ENCODE measurements around the gene ZNF554. TPM values are rescaled to one million over a fixed set of nuclear protein-coding genes. Genes with fewer than 3 reads are reported as not detected.
"Not testable (repeated sequence)": the region's sequence is repeated elsewhere in the genome, so short reads cannot be mapped to it uniquely, and the experiment has no call there.

Gene ZNF554
- total RNA-seq, 2 experiments from 2014 or later = 0.83 to 1.5 TPM

DNA sequence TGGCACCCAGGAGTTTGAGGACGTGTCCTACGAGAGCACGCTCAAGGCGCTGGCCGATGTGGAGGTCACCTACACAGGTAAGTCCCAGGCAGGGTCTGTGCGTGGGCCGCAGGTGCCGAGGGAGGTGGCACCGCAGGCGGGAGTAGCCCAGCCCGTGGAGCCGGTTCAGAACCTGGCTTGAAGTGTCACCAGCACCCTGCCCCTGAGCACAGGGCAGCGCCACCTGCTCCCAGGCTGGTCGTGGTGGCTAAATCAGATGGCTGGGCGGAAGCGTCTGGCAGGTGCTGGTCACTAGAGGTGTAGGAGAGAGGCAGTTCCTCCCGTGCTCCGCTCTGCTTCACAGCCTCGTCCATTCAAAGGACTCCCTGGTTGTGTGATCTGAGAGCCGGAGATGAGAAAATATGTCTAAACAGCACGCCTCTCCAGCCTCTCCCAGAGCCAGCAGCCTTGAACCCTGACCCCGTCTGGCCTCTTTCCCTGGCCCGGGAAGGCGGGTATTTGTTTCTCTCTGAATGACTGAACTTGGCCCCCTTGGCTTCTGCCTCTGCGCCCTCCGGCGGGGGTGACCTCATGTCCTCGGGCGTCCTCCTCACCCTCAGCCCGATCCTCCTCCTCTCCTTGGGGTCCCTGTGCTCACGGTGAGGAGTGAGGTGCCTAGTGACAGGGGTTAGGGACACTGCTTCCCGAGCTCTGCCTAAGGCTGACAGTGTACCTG, 29.0 kb upstream of the ZNF554 start:
- Mint-ChIP-seq H3K4me1 (ENCODE audit: low read depth) (peaks cover 25% of the 10 kb centered on the region), H3K27me3 (no peaks in the 10 kb centered on the region), H3K9me3 (no peaks in the 10 kb centered on the region), H3K36me3 (ENCODE audit: low read depth) (peaks cover 53% of the 10 kb centered on the region), H3K4me3 (no peak overlapping the region), H3K27ac (no peak overlapping the region)
- TF ChIP-seq, protein P1, sequence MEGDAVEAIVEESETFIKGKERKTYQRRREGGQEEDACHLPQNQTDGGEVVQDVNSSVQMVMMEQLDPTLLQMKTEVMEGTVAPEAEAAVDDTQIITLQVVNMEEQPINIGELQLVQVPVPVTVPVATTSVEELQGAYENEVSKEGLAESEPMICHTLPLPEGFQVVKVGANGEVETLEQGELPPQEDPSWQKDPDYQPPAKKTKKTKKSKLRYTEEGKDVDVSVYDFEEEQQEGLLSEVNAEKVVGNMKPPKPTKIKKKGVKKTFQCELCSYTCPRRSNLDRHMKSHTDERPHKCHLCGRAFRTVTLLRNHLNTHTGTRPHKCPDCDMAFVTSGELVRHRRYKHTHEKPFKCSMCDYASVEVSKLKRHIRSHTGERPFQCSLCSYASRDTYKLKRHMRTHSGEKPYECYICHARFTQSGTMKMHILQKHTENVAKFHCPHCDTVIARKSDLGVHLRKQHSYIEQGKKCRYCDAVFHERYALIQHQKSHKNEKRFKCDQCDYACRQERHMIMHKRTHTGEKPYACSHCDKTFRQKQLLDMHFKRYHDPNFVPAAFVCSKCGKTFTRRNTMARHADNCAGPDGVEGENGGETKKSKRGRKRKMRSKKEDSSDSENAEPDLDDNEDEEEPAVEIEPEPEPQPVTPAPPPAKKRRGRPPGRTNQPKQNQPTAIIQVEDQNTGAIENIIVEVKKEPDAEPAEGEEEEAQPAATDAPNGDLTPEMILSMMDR (IDR thresholded peaks at IDR 0.05) = no peak
- DNase-seq (no peak), ATAC-seq (no peak)
- ChIA-PET CTCF (no interaction called here), POLR2A (no interaction called here)
- intact Hi-C loops (cut with micrococcal nuclease) = no loop called here

DNA sequence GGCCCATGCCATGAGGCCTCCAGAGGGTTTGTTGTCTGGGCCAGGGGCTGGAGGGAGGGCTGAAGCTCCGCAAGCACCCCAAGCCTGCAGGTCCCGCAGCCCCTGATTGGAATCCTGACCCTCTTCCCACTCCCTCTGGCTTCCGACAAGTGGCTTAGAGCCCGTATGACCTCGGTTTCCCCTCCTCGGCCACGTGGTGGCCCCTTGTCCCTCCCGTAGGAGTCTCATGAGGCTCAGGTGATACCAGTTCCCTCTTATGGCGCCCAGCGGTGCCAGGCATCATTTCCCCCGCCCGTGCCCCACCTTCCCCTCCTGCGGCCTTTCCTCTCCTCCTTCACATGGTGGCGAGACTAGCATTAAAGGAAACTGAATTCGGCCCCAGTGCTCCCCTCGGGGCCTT, 28.2 kb upstream of the ZNF554 start:
- POLR2A ChIA-PET = no interaction called here
- H3K9me3 Mint-ChIP-seq = no peaks in the 10 kb centered on the region
- H3K4me1 Mint-ChIP-seq (ENCODE audit: low read depth) = peaks cover 21% of the 10 kb centered on the region
- no peak overlapping the region for H3K27ac Mint-ChIP-seq
- H3K36me3 Mint-ChIP-seq (ENCODE audit: low read depth) = peaks cover 52% of the 10 kb centered on the region
- intact Hi-C loops (cut with micrococcal nuclease) = no loop called here
- ATAC-seq (no peak), DNase-seq (no peak)
- CTCF ChIA-PET = no interaction called here
- H3K27me3 Mint-ChIP-seq = no peaks in the 10 kb centered on the region
- no peak overlapping the region for H3K4me3 Mint-ChIP-seq
- TF ChIP-seq, protein P1 (IDR thresholded peaks at IDR 0.05) = no peak

DNA sequence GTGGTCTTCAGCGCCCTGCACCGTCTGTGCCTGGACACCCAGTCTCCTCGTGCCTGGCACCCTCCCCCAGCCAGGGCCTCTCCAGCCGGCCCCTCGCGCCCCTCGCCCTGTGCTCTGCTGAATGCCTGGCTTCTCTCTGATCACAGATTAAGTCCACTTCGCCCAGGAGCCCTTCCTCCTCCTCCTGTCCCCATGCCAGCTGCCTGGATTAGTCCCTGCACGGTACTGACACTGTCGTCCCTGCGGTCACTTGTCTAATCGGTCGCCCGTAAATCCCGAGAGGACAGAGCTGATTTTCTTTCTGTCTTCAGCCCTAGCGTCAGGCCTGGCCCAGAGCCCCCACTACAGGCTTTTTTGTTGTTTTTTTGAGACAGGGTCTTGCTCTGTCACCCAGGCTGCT, 27.8 kb upstream of the ZNF554 start:
- ChIA-PET POLR2A (no interaction called here), CTCF (no interaction called here)
- H3K9me3 Mint-ChIP-seq = no peaks in the 10 kb centered on the region
- no peaks in the 10 kb centered on the region for H3K27me3 Mint-ChIP-seq
- ATAC-seq = no peak
- TF ChIP-seq, protein P1 (IDR thresholded peaks at IDR 0.05) = no peak
- H3K27ac Mint-ChIP-seq = no peak overlapping the region
- peaks cover 52% of the 10 kb centered on the region for H3K36me3 Mint-ChIP-seq (ENCODE audit: low read depth)
- H3K4me3 Mint-ChIP-seq = no peak overlapping the region
- intact Hi-C loops (cut with micrococcal nuclease) = no loop called here
- peaks cover 21% of the 10 kb centered on the region for H3K4me1 Mint-ChIP-seq (ENCODE audit: low read depth)
- no peak for DNase-seq

DNA sequence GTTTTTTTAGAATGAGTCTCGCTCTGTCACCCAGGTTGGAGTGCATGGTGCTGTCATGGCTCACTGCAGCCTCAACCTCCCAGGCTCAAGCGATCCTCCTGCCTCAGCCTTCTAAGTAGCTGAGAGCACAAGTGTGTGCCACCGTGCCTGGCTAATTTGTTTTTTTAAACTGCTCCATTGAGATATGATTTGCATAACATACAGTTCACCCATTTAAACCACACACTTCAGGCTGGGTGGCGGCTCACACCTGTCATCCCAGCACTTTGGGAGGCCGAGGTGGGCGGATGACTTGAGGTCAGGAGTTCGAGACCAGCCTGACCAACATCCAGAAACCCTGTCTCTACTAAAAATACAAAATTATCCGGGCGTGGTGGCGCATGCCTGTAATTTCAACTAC, 27.0 kb upstream of the ZNF554 start:
- H3K27ac Mint-ChIP-seq; POLR2A ChIA-PET; intact Hi-C loops (cut with micrococcal nuclease); DNase-seq; H3K9me3 Mint-ChIP-seq; CTCF ChIA-PET; H3K27me3 Mint-ChIP-seq; ATAC-seq; H3K4me3 Mint-ChIP-seq: not testable (repeated sequence)
- peaks cover 16% of the 10 kb centered on the region for H3K4me1 Mint-ChIP-seq (ENCODE audit: low read depth)
- peaks cover 49% of the 10 kb centered on the region for H3K36me3 Mint-ChIP-seq (ENCODE audit: low read depth)

DNA sequence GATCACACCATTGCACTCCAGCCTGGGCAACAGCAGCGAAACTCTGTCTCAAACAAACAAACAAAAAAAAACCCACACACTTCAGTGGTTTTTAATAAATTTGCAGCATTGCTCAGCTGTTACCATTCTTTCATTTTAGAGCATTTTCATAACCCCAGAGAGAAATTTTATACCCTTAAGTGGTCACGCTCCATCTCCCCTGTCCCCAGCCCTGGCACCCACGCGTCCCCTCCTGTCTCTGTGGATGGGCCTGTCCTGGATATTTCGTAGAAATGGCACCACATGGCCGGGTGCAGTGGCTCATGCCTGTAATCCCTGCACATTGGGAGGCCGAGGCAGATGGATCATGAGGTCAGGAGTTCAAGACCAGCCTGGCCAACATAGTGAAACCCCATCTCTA, 26.5 kb upstream of the ZNF554 start:
- POLR2A ChIA-PET = no interaction called here
- Mint-ChIP-seq H3K9me3 (no peaks in the 10 kb centered on the region), H3K27me3 (no peaks in the 10 kb centered on the region), H3K36me3 (ENCODE audit: low read depth) (peaks cover 49% of the 10 kb centered on the region), H3K4me3 (no peak overlapping the region), H3K4me1 (ENCODE audit: low read depth) (peaks cover 16% of the 10 kb centered on the region), H3K27ac (no peak overlapping the region)
- intact Hi-C loops (cut with micrococcal nuclease) = no loop called here
- TF ChIP-seq, protein P1 (IDR thresholded peaks at IDR 0.05) = no peak
- CTCF ChIA-PET = no interaction called here
- ATAC-seq (no peak), DNase-seq (no peak)
